Activated gamma-delta T cell (primary cell): Measurements from ENCODE around the gene ABCB11.
"Not testable (repeated sequence)": the region's sequence is repeated elsewhere in the genome, so short reads cannot be mapped to it uniquely, and the experiment has no call there.

ENCODE experiments used
- DNase-seq: peaks from one replicate; lab custom pipeline; 2025; lab: John Stamatoyannopoulos, UW
- total RNA-seq, 2 donors: gene quantifications; one replicate each; lab custom pipeline; 2026; lab: John Stamatoyannopoulos, UW

Gene ABCB11
- 0 to 0.09 reads per million in 2 donors for total RNA-seq

DNA sequence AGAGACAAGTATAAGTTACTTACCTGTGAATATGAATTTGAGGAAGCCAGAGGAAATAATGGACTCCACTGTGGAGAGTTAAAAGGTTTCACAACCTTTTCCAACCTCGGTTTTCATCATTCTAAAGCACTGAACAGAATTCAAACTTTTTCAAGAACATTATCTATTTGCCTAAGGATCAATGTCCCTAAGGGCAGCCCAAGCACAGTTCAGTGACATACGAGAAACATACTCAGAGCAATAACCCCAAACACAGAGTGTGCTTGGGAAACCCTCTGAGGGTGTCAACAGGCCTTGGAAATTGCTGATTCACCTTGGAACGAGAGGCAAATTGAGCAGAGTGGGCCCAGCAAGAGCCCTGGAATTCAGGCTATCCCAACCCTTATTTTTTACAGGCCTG lies at the start of gene ABCB11:
ABCB11 (minus strand) TSS at position 123 of the 400 bp plus-strand sequence. CDS start 13,199 bp downstream, outside the sequence.
- DNase-seq: no peak

DNA sequence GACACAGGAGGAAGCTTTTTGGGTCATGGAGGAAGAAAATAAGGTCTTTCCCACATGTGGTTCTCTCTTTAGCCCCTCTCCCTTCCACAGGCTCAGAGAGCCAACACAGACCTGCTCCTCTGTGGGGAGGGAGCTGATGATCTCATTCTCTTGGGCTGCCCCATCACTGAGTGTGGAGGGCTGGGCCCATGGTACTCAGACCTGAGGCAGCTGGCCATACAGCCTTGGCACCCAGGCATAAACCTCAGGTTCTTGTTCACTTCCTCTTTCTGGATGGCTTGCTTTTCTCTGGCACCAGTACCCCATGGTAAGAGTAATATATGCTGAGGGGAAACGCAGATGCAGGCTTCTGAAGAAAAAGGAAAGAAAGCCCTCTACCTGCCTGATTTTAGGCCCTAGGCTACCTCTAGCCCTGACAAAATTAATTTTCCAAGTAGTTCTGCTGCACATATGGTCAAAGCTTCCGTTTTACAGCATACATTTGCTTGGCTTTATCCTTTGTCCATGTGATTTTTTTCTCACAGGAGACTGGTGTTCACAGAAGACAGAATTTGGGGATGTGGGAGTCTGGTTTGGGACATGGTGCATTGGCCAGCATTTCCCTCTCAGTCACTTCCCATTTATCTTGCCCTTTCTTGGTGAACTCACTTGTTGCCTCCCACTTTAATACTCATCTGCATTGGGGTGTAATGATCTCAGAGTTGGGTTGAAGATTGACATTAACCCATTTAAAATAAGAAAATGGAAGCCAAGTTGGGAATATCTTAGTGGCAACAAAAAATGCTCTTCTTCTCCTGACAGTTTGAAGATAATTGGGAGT lies 49.3 kb upstream of the ABCB11 start:
- no peak for DNase-seq

- no peak for DNase-seq
These were observed 46.6 kb upstream of the ABCB11 start for GRCh38 chr2:169077674-169078240.

GRCh38 chr2:169073963-169074751 lies 43.0 kb upstream of the ABCB11 start:
- no peak for DNase-seq

DNA sequence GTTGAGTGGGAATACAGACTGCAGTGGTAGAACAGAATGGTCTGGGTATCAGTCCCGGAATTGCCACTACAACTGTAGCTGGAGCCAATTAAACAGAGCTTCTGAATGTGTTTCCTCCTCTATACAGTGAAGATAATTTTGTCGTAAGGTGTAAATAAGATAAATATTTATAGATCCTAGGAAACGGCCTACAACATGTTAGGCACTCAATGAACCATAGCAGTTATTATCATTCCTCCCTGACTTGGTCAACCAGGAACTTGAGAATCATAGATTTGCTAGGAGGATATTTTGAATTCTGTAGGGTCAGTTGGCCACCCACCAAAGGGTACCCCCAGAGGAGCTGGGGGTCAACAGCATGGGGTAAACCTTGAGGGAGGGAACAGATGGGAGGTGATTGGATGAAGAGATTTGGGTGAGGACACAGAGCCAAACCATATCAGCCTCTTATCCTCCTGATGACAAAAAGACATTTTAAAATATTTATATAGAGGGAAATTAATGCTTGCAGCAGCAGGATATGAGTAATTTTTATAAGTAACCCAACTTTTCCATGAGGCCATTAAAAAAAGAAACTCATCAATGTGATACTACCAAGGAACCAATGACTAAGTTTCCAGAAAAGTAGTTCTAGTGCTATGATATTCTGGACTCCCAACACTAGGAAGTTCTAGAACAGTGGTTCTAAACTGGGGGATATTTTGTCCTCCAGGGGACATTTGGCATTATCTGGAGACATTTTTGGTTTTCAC lies 42.3 kb upstream of the ABCB11 start:
- no peak for DNase-seq

DNA sequence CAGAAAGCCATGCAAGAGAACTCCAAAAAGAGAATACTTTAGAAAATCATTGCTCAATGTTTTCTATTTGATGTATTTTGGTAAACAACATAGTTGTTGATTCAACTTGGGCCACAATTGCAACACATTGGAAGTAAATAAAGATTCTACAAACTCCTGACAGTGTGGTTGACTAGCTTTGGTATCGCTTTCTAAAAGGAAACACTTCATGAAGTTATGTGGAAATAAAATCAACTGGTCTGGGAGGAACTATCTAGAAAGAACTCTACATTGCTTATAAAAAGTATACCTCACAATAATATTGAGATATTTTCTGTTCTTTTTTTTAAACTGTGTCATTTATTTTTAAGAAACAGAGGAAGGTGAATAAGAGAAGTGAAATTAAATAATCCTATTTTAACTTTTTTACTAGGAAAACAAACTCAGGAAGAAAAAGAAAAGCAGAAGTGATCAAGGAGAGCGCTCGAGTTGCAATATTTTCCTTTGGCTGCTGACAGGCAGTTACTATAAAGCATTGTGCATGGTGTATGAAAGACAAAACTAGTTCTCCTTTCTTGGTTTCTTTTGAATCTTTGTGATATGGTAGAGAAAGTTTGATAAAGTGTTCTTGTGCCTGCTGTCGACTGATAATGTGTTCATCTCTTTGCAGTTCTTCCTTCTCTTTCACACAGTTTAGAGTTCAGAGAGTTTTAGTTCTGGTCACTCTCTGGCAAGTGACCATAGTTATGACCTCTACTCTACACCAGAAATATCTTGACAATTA lies 41.2 kb upstream of the ABCB11 start:
- no peak for DNase-seq

- DNase-seq: no peak
These were observed 40.3 kb upstream of the ABCB11 start for GRCh38 chr2:169071455-169071854.

GRCh38 chr2:169069833-169070232 lies 38.7 kb upstream of the ABCB11 start:
- DNase-seq: no peak

DNA sequence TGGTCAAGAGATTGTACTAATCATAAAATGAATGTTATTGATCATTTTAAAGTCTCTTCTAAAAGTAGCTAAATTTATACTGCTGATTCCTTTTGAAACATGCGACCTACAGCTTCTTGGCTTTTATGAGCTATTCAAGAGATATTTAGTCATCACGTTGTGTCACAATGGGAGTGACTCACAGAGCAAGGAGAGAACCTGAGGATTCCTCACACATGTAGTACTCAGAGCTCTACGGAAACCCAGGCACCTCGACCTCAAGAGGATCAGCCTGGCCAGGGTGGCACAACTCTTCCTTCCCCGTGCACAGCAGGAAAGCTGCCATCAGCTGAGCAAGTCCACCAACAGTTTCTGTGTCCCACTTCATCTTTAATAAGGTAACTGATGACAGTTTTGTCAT lies 38.2 kb upstream of the ABCB11 start, which contains the start of gene DHRS9:
DHRS9 (plus strand) TSS at position 223 of the 400 bp plus-strand sequence. CDS start 12,019 bp downstream, outside the sequence.
- DNase-seq: no peak

DNA sequence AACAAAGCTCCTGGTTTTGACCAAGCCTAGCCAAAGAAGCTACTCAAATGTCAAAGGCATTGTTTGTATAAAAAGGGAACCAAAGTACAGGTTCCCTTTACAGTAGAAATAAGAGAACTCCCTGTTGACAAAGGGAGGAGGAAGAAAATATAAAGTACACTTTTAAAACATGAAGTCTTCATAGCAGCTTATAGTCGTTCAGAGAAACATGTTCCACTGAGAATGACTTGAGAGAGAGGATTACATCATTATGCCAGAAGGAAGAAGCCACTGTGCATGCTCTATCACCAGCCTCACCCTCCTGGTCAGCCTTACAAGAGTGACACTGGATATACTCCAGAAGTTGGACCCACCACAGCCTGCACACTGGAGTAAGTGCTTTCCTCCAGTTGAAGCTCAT lies 35.8 kb upstream of the ABCB11 start:
- DNase-seq: no peak

- DNase-seq: no peak
These were observed 34.9 kb upstream of the ABCB11 start for GRCh38 chr2:169065864-169066517.

GRCh38 chr2:169065422-169065821 lies 34.3 kb upstream of the ABCB11 start:
- no peak for DNase-seq

DNA sequence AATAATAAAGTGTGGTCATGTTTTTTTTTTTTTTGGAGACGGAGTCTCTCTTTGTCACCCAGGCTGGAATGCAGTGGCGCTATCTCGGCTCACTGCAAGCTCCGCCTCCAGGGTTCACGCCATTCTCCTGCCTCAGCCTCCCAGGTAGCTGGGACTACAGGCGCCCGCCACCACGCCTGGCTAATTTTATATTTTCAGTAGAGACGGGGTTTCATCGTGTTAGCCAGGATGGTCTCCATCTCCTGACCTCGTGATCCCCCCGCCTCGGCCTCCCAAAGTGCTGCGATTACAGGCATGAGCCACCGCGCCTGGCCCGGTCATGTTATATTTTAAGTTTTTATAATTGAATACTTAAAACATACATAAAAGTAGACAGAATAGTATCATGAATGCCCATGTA lies 33.1 kb upstream of the ABCB11 start:
- not testable (repeated sequence) for DNase-seq

DNA sequence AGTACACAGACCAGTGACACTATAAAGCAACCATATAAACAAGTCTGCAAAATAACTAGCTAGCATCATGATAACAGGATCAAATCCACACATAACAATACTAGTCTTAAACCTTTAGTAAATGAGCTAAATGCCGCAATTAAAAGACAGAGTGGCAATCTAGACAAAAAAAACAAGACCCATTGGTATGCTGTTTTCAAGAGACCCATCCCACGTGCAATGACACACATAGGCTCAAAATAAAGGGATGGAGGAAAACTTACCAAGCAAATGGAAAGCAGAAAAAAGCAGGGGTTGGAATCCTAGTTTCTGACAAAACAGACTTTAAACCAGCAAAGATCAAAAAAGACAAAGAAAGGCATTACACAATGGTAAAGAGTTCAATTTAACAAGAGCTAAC lies 23.5 kb upstream of the ABCB11 start:
- DNase-seq: not testable (repeated sequence)

DNA sequence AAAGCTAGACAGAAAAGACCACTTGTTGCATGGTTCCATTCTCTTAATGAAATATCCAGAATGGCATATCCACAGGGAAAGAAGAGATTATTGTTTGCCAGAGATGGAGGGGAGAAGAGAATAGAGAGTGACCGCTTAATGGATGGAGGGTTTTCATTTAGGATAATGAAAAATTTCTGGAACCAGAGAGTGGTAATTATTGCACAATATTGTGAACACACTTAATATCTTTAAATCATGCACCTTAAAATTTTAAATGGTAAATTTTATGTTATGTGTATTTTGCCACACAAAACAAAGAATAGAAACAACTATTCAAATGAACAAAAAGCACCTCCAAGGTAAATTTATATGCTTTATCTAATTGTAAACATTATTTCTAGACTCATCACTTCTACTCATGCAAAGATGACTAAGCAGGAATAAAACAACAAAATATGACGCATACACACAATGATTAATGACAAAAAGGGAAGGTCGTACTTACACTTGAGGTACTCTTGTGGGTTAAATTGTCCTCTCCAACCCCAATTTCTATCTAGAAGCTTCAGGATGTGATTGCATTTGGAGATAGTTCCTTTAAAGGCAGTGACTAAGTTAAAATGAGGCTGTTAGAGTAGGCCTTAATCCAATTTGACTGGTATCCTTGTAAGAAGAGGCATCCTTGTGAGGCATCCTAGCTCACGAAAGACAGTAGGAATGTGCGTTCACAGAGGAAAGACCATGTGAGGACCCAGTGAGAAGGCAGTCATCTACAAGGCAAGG lies 19.5 kb upstream of the ABCB11 start:
- DNase-seq: no peak

DNA sequence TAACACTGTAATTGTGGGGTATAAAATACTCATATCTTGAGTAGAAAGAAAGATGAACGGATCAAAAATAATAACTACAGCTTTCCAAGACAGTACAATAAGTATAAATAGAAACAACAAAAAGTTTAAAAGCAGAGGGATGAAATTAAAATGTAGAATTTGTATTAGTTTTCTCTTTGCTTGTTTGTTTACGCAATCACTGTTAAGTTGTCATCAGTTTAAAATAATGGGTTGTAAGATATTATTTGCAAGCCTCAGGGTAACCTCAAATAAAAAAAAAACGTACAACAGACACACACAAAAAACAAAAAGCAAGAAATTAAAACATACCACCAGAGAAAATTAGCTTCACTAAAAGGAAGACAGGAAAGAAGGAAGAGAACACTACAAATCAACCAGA lies 18.0 kb upstream of the ABCB11 start:
- DNase-seq: no peak

GRCh38 chr2:169047256-169048250 lies 16.4 kb upstream of the ABCB11 start:
- no peak for DNase-seq

DNA sequence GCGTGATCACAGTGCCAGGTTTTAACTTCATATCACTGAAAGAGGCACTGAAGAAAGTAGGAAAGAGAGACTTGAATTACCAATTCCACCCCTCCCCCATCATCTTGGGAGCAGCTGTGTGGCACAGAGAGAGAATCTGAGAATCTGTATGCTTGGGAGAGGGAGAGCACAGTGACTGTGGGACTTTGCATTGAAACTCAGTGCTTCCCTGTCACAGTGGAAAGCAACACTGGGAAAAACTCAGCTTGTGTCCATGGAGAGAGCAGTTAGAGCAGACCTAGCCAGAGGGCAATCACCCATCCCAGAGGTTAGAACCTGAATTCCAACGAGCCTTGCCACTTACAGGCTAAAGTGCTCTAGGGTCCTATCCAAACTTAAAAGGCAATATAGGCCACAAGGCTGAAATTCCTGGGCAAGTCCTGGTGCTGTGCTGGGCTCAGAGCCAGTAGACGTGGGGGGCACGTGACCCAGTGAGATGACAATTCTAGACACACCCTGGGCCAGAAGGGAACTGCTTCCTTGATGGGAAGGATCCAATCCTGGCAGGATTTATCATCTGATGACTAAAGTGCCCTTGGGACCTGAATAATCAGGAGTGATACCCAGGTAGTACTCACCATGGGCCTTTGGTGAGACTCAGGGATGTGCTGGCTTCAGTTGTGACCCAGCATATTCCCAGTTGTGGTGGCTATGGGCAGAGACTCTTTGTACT lies 15.5 kb upstream of the ABCB11 start:
- no peak for DNase-seq
